Measurements from ENCODE around the gene SRSF5. TPM values are rescaled to one million over a fixed set of nuclear protein-coding genes. Genes with fewer than 3 reads are reported as not detected.

SRSF5 gene
- total and polyA plus RNA-seq, 2 of the 8 experiments (the other 6 are each of a cell fraction or from before 2014, with no cell fraction given): 101 to 238 TPM

DNA sequence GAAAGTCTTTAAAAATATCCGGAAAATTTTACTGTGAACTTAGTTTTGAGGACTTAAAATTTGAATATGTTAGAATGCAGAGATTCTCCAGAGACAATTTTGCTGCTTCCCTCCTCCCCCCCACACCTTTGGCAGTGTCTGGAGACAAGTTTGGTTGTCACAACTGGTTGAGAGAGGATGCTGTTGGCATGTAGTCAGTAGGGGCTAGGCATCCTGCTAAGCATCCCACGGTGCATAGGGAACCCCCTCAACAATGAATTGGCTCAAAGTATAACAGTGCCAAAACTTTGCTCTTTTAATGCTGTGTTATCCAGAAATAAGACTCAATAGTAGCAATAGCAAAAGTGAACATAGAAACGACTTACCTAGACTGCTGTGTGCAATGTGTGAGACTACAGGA lies 3.6 kb downstream of the SRSF5 start:
- H3K4me2 ChIP-seq (ENCODE audit: insufficient read depth in 1 of 2, low read depth in 2 of 2, low read length in 2 of 2): no peak overlapping the region
- WGBS, 2 experiments (ENCODE audit: extremely low coverage in 1 of 2, insufficient coverage in 1 of 2, insufficient read length in 1 of 2, insufficient replicate concordance in 2 of 2, low coverage in 1 of 2, low lambda C conversion rate in 2 of 2, missing lambda C conversion rate in 1 of 2): 90% methylated on average over 3 of the region's 3 CpGs; no CpG with 5 or more reads in 1 of the 2 experiments
- POLR2A ChIA-PET (ENCODE audit: partially characterized antibody): interaction anchor here (1.3 to 1.7 kb wide), 2 partner anchors 9 to 11 kb away, joined by 4 read pairs; no protein-coding TSS in a partner anchor

More for the DNA sequence above, 3.6 kb downstream of the SRSF5 start:
- Histone ChIP-seq H3K27ac (ENCODE audit: low read depth, low read length) (no peak overlapping the region), H2BK15ac (ENCODE audit: low read length) (no peak overlapping the region), H3K14ac (ENCODE audit: insufficient read length) (no peak overlapping the region), H3K56ac (replicated peaks; ENCODE audit: insufficient read length, low read depth, low read length) (no peak overlapping the region), H3K18ac (ENCODE audit: extremely low read depth, low read length) (no peak overlapping the region), H3K27me3 (replicated peaks in 1 of 4; ENCODE audit: control insufficient read depth in 3 of 4, extremely low read depth in 1 of 4, insufficient read depth in 3 of 4, low read length in 3 of 4) (no peaks in the 10 kb centered on the region), H3K79me2 (ENCODE audit: control insufficient read depth in 1 of 2, insufficient read depth in 2 of 2, low read length in 2 of 2) (peaks cover 6 to 42% of the 10 kb centered on the region in 2 experiments), H3K4ac (replicated peaks; ENCODE audit: insufficient read length, low read depth, low read length) (no peak overlapping the region), H2BK5ac (ENCODE audit: low read depth, low read length) (no peak overlapping the region), H3K4me1 (replicated peaks in 1 of 4; ENCODE audit: control insufficient read depth in 3 of 4, insufficient read depth in 4 of 4, low read length in 3 of 4) (peaks cover 0 to 5% (median 3%) of the 10 kb centered on the region in 4 experiments; a peak in 5 of 7 replicates), H2AFZ (ENCODE audit: low read length) (no peak overlapping the region), H2BK120ac (replicated peaks; ENCODE audit: low read depth, low read length) (no peak overlapping the region), H3K23ac (ENCODE audit: insufficient read length) (no peak overlapping the region), H3K79me1 (ENCODE audit: low read depth, low read length) (peaks cover 9% of the 10 kb centered on the region; the same call in 1 of the 2 replicates), H4K20me1 (replicated peaks in 1 of 2; ENCODE audit: control insufficient read depth in 1 of 2, insufficient read depth in 2 of 2, low read length in 2 of 2) (peaks cover 14 to 15% of the 10 kb centered on the region in 2 experiments), H2BK12ac (ENCODE audit: low read depth, low read length) (no peak overlapping the region), H3K23me2 (ENCODE audit: low read depth, low read length) (peaks cover 3% of the 10 kb centered on the region; the same call in 1 of the 2 replicates), H4K91ac (replicated peaks; ENCODE audit: insufficient read length, low read length) (no peak overlapping the region), H4K8ac (ENCODE audit: extremely low read depth, insufficient read depth, low read length) (no peak overlapping the region), H4K5ac (ENCODE audit: insufficient read length, low read depth, low read length) (no peak overlapping the region), H3K9ac (replicated peaks in 1 of 4; ENCODE audit: extremely low read depth in 1 of 4, low read depth in 3 of 4, low read length in 3 of 4) (no peak overlapping the region; a peak in 1 of 7 replicates), H3K4me3 (ENCODE audit: extremely low read depth in 1 of 4, insufficient read depth in 2 of 4, low read depth in 3 of 4, low read length in 4 of 4) (no peak overlapping the region), H3K36me3 (ENCODE audit: control insufficient read depth in 2 of 4, insufficient read depth in 4 of 4, low read length in 3 of 4) (peaks cover 39 to 77% (median 67%) of the 10 kb centered on the region in 4 experiments), H2BK20ac (ENCODE audit: low read length) (no peak overlapping the region), H3K9me3 (ENCODE audit: insufficient read depth in 2 of 2, low read depth in 1 of 2, low read length in 1 of 2) (no peaks in the 10 kb centered on the region), H2AK5ac (ENCODE audit: low read depth, low read length) (no peak overlapping the region)
- TF ChIP-seq ZNF274 (IDR thresholded peaks at IDR 0.05; ENCODE audit: borderline replicate concordance, extremely low read depth, low read length): no peak
- no peak for TF ChIP-seq KDM4A (IDR thresholded peaks at IDR 0.05; ENCODE audit: low read depth, low read length, severe bottlenecking)
- TF ChIP-seq POLR2AphosphoS5 (IDR thresholded peaks at IDR 0.05; ENCODE audit: low read depth, low read length): peak; percentile 61
- TF ChIP-seq, protein P1, sequence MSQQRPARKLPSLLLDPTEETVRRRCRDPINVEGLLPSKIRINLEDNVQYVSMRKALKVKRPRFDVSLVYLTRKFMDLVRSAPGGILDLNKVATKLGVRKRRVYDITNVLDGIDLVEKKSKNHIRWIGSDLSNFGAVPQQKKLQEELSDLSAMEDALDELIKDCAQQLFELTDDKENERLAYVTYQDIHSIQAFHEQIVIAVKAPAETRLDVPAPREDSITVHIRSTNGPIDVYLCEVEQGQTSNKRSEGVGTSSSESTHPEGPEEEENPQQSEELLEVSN (IDR thresholded peaks at IDR 0.05): no peak
- FAIRE-seq (no peak), DNase-seq (ENCODE audit: low read depth in 1 of 2, low spot score in 2 of 2) (no peak)
- CTCF ChIA-PET (ENCODE audit: partially characterized antibody): no interaction called here

All from H1 (cell line).